ENCODE data around the gene COL2A1.

The COL2A1 gene

DNA sequence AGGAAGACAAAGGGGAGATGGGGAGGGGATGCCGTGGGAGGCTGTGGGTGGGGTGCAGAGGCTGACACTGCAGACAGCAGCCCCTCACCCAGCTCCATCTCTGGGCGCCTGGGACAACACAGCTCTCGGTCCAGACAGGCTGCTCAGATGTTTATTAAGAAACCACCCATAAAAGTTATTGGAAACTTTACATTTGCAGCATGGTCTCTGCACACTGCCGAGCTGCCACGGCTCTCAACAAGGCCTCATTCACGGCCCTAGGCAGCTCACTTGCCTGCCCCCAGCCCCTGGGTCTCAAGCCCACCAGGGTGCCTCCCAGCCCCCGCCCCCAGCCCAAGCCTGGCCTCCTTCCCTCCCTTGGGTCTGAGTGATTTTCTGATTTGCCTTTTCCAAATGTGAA lies 21.0 kb upstream of the COL2A1 start:
- FAIRE-seq (no peak), DNase-seq (ENCODE audit: insufficient read length, low spot score) (no peak)
- no peak for TF ChIP-seq POLR2A (IDR thresholded peaks at IDR 0.05; ENCODE audit: low read depth, low read length)

GRCh38 chr12:48024735-48025134 lies 20.5 kb upstream of the COL2A1 start:
- no peak for FAIRE-seq
- TF ChIP-seq POLR2A (IDR thresholded peaks at IDR 0.05; ENCODE audit: low read depth, low read length): no peak
- DNase-seq (ENCODE audit: insufficient read length, low spot score): no peak

GRCh38 chr12:48023386-48023785 lies 19.1 kb upstream of the COL2A1 start:
- TF ChIP-seq POLR2A (IDR thresholded peaks at IDR 0.05; ENCODE audit: low read depth, low read length): no peak
- FAIRE-seq: no peak
- DNase-seq (ENCODE audit: insufficient read length, low spot score): no peak

DNA sequence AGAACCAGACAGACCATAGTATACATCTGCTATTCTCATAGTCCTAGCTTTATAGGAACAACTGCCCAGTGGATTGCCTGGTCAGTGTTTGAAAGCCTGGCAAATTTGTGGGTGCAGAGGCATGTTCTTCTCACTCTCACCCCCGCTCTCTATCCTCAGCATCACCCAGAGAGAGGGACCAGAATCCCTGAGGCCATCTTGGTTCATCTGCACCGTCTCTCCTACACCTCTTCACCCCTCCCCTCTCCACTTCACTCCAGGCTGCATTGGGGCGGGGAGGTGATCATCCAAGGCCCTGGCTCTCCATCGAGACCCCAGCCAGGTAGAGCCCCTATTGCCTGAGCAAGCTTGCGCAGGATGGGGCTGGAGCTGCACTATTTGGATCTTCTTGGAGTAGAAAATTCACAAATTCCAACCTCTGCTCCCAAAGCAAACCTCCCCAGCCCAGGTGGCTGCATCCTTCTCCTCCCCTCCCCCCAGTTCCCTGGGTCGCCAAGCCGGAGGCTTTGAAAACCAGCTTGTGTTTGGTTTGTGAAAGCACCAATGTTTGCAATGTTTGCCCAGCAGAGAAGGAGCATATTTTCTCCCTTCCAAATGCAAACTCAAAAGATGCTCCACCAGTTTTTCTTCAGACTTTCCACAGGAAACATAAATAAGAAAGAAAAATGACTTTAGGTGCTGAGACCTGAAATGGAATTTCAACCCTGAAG lies 18.6 kb upstream of the COL2A1 start:
- no peak for TF ChIP-seq POLR2A (IDR thresholded peaks at IDR 0.05; ENCODE audit: low read depth, low read length)
- no peak for DNase-seq (ENCODE audit: insufficient read length, low spot score)
- FAIRE-seq: no peak

- no peak for TF ChIP-seq POLR2A (IDR thresholded peaks at IDR 0.05; ENCODE audit: low read depth, low read length)
- FAIRE-seq: no peak
Observed at GRCh38 chr12:48022180-48022521, 17.9 kb upstream of the COL2A1 start.

GRCh38 chr12:48021485-48022179 lies 17.4 kb upstream of the COL2A1 start:
- DNase-seq (ENCODE audit: insufficient read length, low spot score): no peak
- no peak for TF ChIP-seq POLR2A (IDR thresholded peaks at IDR 0.05; ENCODE audit: low read depth, low read length)
- no peak for FAIRE-seq

More at GRCh38 chr12:48022180-48022521, 17.9 kb upstream of the COL2A1 start:
- no peak for DNase-seq (ENCODE audit: insufficient read length, low spot score)

GRCh38 chr12:48019639-48020265 lies 15.5 kb upstream of the COL2A1 start:
- no peak for DNase-seq (ENCODE audit: insufficient read length, low spot score)
- no peak for TF ChIP-seq POLR2A (IDR thresholded peaks at IDR 0.05; ENCODE audit: low read depth, low read length)

GRCh38 chr12:48018618-48018995 lies 14.3 kb upstream of the COL2A1 start:
- no peak for DNase-seq (ENCODE audit: insufficient read length, low spot score)
- FAIRE-seq: no peak
- no peak for TF ChIP-seq POLR2A (IDR thresholded peaks at IDR 0.05; ENCODE audit: low read depth, low read length)

More at GRCh38 chr12:48019639-48020265, 15.5 kb upstream of the COL2A1 start:
- FAIRE-seq: no peak

DNA sequence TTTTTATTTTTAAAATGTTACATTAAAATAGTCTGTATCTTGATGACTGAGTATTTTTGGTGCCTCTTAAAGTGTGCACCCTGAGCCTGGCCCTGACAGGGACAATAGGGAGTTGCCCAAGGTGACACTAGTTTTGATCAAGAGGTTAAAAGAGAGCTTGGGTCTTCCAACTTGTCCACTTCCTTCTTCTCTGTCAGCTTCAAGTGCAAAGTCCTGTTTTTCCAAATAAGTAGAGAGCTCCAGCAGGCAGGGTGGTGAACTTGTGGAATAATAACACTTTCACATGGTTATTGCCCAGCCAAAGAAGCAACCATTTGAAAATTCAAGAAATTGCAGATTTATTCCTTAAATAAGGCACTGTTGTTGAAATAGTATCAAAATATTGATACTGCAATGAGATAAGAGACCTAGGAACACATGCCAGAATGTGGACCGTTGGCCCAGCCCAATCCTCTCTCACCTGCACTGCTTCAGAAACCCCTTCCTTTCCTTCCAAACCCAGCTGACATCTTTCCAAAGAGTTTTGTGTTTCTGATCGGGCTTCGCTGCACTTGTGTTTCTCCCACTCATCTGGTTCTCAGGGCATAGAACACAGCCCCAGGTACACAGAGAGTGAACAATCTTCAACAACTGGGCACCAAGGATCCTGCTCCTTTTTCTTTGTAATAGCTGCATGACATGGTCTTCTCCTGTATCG lies 13.8 kb upstream of the COL2A1 start:
- DNase-seq (ENCODE audit: insufficient read length, low spot score) (no peak), FAIRE-seq (no peak)
- no peak for TF ChIP-seq POLR2A (IDR thresholded peaks at IDR 0.05; ENCODE audit: low read depth, low read length)

- DNase-seq (ENCODE audit: insufficient read length, low spot score): no peak
- FAIRE-seq: no peak
- TF ChIP-seq POLR2A (IDR thresholded peaks at IDR 0.05; ENCODE audit: low read depth, low read length): no peak
Observed at GRCh38 chr12:48017496-48017895, 13.2 kb upstream of the COL2A1 start.

DNA sequence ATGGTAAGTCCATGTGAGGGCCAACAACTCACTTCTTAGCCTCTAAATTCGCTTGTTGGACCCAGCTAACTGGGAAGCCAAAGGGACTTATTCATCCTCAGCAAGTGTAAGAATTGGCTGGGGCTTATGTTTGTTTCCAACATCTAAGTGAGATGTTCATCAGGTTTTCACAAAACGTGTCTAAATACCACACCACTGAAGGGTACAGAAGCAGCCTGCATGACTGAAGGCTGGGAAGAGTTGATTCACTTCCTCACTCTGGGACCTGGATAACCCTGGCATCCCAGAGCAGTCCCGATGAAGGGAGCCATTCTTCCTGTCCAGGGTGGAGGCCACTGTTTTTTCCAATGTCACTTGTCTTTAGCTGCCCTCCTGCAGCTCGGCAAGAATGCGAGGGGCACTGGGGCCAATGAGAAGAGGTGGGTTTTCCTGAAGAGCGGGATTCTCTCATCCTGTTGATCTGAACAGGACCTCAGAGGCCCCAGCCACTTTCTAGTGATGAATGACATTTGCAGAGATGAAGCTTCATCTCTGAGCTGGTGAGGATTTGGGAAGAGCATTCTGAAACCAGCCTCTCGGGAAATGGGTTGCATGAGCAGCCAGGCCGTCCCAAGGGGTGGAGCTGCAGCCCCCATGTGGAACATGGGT lies 12.2 kb upstream of the COL2A1 start:
- no peak for FAIRE-seq
- TF ChIP-seq POLR2A (IDR thresholded peaks at IDR 0.05; ENCODE audit: low read depth, low read length): no peak
- no peak for DNase-seq (ENCODE audit: insufficient read length, low spot score)

GRCh38 chr12:48015954-48016353 lies 11.7 kb upstream of the COL2A1 start:
- TF ChIP-seq POLR2A (IDR thresholded peaks at IDR 0.05; ENCODE audit: low read depth, low read length): no peak
- FAIRE-seq (no peak), DNase-seq (ENCODE audit: insufficient read length, low spot score) (no peak)

GRCh38 chr12:48015129-48015528 lies 10.9 kb upstream of the COL2A1 start:
- DNase-seq (ENCODE audit: insufficient read length, low spot score): no peak
- no peak for FAIRE-seq
- no peak for TF ChIP-seq POLR2A (IDR thresholded peaks at IDR 0.05; ENCODE audit: low read depth, low read length)

GRCh38 chr12:48013287-48013686 lies 9.0 kb upstream of the COL2A1 start:
- no peak for DNase-seq (ENCODE audit: insufficient read length, low spot score)
- no peak for FAIRE-seq

More at GRCh38 chr12:48013287-48013686, 9.0 kb upstream of the COL2A1 start:
- no peak for TF ChIP-seq POLR2A (IDR thresholded peaks at IDR 0.05; ENCODE audit: low read depth, low read length)

Measured in H54 (cell line).